Central memory CD4-positive, alpha-beta T cell (primary cell): Measurements from ENCODE around the gene SORCS2.

ENCODE experiments used
- DNase-seq: peaks from one replicate; pipeline ENCODE4 v3.0.0; 2022

SORCS2 gene

DNA sequence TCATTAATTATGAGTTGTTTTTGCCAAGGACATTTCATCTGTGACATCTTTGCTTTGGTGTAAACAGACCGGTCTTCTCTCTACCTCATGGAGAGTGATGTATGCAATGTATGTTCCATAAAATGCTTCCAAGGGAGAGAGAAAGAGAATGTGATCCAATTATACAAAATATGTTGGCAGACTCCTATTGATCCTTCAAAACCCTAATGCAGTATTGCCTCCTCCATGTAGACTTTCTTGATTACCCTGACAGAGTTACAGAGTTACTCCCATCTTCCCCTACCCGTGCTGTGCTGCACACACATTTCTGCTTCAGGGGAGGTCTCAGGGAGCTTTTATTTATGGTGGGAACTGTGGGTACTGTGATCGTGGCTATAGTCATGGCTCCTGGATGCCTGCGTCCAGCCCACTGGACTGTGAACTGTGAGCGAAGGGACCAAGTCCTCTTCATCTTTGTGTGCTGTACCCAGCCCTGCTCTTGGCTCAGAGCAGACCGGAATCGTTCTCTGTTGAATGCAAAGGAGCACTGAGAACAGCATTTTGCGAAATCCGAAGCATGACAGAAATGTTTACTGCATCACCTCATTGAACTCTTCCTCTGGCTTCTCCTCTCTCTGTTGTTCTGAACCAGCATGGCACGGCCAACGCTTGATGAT is 32.7 kb downstream of the SORCS2 start:
- DNase-seq = no peak

DNA sequence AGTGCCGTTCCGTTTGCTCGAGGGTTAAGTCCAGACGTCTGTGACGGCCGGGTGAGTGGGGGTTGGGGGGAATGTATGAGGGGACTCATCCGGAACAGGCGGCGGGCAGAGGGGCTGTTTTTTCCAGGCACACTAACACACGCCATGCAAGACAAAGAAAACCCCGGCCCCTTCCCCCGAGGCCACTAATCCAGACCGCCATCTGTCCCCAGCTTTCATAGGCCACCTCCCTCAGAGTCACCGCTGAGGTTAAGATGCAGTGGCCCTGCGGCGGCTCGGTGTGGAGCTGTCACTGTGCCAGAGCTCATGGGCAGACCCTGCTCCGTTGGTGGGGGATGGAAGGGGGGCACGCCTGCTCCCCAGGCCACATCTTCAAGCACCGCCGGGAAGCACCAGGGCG is 34.1 kb downstream of the SORCS2 start:
- no peak for DNase-seq

DNA sequence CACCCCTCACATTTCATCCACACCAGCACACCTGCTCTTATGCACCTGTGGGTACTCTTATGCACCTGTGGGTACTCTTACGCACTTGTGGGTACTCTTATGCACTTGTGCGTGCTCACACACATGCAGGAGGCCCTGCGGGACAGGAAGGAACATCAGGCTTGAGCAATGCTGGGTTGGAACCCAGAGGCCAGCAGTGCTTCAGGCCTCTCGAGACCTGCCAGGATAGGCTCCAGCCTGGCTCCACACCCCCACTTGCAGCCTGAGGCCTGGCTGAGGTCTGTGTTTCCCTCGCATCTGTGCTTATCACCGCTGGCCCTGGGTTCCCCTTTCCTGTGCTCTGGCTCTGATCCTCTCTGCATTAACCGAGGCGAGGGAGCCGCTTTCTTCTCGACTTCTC is 34.7 kb downstream of the SORCS2 start:
- DNase-seq = no peak

DNA sequence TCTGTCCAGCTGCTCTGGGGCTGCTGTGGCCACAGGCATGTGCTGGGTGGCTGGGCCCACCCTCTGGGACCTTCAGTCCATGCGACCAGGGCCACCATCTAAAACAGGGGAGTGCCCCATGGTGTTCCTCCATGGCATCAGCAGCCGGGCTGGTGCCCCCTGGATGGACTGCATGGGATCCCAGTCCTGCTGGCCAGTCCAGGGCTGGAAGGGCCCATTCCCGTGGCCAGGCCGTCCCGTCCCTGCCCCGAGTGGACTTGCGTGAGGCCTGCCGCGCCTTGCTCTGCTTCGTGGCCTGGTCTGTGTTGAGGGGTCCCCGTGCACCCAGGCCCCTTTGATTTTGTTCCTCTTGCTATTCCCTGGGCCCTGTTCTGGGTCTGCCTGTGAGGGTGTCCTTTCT is 36.4 kb downstream of the SORCS2 start:
- DNase-seq = no peak

DNA sequence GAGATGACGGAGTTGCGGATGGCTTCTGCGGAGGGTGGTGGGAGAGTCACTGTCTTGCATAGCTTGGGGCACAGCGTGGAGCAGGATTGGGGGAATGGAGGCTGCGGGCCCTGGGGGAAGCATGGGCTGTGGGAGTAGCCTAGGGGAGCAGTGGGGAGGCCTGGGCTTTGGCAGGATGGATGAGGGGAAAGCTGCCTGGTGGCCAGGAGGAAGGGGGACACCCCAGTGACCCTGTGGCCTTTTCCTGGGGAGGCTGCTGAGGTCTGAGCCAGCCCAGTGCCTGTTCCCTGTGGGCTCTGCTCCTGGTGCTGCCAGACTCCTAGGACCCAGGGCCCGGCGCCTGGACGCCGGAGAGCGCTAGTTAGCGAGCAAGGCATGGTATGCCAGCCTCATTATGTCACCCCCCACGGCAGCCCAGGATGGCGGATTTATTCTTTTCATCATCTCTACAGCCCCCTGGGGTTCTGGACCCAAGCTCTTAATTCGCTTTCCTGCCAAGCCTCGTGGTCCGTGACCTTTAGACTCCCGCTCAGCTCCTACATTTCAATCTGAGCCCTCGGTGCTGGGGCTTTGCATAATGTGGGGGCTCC is 39.8 kb downstream of the SORCS2 start:
- no peak for DNase-seq

DNA sequence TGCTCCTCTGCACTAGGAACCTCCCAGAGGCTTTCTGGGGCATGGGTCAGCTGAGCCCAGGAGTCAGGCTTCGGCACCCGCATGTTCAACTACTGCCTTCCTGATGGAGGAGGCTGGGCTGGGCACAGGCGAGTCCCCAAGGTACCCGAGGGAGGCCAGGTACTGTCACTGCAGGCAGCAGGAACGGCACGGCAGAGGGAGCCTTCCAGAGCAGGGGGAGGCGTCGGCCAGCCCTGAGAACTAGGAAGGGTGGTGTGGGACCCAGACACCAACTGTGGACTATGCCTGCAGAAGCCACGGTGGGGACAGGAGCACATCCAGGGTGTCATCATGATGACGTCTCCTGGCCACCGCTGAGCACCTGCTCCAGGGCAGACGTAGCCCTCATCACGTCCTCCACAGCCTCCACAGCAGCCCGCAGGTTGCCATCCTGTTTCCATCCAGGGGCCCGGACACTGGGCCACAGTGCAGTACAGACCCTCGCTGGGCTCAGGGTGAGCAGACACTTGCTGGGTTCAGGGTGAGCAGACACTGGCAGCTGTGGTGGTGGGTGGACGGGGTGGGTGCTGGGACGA is 40.8 kb downstream of the SORCS2 start:
- DNase-seq = no peak

DNA sequence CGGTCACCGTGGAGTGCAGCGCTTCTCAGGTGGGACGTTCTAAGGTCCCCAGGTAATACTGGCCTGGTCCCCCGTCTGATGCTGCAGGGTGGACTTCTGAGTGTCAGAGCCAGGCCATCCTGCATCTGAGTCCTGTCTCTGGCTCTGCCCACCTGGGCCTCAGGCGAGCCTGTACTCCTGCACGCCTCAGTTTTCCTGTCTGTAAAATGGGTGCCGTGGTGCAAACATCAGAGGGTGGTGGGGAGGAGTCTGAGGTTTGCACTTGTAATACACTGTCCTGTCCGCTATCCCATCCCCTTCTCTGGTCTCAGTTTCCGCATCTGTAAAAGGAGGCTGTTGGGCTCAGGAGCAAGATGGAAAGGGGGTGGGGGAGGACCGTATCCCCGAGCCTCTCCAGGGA is 41.3 kb downstream of the SORCS2 start:
- no peak for DNase-seq

DNA sequence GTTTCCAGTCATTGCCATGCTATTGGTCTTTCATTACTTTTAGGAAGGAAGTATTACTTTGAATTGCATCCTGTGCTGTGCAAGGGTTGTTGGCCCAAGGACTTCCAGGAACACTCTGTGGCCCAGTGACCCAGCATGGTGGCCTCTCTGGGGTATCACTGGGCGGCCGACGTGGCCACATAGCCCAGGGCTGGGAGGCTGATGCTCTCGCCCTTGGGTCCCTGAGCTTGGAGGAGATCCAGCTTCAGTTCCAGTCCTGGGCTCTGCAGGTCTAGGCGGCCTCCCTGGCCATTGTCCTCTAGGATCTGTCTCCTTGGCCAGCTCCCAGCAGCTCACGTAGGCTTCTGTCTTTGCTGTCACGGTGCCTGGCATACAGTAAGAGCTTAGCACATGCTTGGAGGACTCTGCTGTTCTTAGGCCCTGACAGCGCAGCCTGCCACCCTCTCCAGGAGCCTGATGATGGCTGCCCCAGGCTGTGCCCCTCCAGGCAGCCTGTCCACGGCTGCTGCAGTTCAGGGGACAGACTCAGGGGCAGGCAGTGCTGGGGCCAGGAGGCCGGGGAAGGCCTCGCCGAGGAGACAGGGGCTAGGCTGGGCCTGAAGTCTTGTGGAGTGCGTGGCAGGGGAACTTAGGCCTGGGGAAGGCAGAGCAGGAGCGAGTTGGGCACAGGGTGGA is 42.2 kb downstream of the SORCS2 start:
- no peak for DNase-seq

DNA sequence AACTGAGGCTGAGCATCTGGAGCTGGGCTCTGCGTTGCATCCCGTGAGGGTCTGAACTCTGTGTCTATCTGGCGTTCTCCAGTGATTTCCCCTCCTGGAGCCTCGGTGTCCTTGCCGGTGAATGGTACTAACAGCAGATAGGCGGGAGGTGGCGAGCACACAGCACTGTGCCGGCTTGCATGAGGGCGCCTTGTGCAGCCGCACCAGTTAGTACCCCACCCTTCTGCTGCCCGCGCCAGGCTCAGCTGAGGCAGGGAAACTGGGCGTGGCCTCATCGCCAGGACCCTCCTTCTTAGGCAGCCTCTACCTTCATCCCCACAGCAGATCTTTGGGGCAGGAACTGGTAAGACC is 42.7 kb downstream of the SORCS2 start:
- no peak for DNase-seq

DNA sequence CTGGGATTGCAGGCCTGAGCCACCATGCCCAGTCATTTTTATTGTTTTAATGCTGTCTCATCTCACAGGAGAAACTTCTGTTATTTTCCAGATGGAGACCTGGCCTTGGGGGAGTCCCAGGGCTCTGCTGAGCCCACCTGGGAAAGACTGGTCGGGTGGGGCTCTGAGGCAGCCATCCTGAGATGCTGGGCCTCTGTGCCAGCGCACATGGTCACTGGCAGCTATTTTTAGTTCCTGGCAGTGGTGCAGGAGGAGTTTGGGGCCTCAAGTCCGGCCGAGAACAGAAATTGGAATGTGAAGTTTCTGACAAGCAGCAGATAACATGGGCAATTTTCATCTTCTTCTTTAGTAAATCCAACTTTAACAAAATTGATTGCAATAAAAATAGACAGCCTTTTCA is 44.5 kb downstream of the SORCS2 start:
- DNase-seq = no peak

DNA sequence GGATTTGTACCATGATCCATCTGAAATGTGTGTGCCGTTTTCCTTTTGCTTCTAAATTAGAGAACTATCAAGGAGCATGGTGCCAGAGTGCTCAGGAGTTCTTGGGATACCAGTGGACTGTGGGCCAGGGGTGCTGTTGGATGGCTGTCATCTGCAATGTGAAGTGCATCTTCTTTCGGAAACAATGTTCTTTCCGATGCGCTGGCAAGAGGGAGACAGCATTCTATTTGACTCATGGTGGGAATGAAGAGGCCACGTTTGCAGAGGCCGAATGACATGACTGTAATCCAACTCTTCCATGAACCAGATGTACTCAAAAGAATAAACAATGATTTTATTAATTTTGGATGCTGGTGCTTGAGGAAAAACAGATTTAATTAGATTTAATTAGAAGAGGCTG is 45.5 kb downstream of the SORCS2 start:
- DNase-seq = no peak

DNA sequence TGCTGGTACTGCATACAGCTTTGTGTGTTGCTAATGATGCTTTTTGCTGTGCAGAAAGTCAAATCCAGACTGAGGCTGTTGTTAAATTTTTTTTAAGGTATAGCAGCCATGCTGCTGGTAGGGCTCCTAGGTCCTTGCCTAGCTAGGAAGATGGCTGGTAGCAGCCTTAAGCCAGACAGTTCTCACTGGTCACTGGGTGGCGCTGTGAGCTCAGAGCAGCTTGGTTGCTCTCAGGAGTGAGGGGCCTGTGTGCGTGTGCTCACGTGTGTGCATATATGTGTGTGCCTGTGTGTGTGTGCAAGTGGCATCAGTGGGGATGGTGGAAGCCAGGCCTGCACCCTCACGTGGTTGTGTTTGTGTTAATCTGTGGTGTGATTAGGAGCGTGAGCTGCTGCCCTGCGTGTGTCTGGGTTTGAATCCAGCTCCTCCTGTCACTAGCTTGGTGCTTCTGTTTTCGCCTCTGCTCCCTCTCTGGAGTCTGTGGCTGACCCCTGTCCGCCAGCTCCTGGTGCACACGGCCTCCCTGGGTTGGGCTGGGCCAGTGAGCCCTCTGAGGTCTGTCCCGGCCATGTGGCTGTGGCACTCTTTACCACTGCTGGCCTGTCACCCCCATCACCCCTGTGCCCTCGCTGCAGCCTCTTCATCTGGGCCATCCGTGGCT is 46.1 kb downstream of the SORCS2 start:
- DNase-seq = no peak

DNA sequence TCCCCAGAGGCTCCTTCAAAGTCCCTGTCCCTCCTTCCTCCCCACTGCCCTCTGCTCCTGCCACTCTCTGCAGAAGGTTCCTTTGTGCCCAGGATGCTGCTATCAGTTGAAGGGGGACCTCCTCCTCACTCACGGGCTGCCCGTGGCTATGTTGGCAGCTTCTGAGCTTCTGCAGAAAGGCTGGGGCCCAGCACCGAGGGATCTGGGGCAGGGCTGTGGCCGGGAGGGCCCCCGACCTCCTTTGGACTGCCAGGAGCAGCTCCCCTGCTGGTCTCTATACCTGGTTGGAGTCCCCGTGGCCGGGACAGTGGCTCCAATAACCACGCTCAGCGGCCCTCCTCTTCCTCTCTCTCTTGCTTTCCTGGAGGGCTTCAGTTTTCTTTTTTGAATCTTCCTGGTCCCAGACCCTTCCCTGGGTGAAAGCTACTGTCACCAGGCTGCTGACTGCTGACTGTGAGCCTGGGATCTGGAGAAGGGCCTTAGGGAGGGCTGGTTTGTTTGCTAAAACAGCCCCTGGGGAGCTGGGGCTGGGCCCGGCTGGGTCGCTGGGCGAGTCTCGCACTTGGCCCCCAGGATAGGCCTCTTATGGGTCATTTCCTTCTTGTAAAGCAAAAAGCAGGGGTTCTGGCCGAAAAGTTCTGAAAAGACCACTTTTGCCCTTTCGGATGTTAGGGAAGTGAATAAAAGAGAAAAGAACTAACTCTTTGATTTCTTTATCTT is 46.9 kb downstream of the SORCS2 start:
- DNase-seq = no peak

DNA sequence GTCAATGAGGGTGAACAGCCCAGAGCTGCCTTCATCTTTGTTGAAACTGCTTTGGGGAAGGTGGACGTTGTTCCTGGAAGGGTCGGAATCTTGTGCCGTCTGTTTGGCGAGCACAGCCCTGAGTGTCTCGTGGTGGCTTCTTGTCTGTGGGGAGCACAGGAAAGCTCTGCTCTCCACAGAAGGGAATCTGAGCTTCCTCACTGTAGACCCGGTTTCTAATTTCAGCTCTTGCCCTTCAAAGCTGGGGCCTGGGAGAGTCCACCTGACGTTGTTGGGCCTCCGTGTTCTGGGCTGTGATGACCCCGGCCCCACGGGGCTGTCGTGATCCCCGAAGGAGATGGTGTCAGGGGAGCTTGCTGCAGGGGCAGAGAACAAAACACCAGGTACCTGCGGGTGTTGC is 47.5 kb downstream of the SORCS2 start:
- no peak for DNase-seq

DNA sequence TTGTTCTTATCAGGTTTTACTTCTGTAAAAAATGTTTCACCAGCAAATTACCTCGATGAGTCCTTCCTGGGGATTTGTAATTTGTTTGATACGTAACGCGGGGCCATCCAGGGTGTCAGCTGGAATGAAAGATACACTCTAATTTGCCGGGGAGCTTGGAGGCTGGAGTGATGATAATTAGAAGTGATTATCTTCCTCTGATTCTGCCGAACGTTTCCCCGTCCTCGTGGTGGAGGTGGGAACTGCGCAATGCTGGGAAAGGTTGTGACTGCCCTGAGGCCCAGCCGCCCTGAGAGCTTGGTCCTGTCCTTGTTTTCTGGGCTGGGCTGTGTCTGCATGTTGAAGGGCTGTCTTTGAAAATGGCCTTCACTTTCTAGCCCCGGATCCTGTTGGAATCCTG is 48.0 kb downstream of the SORCS2 start:
- no peak for DNase-seq

DNA sequence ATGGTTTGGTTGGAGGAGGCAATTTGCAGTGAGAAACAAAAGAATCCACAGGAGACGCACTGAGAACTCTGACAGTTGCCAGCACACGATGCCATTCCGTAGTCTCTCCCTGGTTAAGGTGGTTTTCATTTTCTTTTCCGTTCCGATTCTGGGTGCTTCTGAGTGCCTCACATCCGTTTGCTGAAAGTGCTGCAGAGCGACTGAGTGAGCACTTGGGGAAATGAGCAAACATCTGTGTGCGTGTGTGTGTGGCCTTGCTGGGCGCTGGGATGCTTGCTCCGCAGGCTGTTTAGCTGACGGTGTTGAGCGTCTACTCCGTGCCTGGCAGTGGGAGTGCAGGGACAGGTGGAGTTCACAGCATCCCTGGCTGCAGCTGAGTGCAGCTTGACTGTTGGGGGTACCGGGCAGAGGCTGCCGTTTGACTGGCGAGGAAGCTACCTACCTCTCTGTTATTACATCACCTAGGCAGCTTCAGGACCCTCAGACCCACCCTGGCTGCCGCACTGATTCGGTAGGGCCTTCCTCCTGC is 49.3 kb downstream of the SORCS2 start:
- no peak for DNase-seq

DNA sequence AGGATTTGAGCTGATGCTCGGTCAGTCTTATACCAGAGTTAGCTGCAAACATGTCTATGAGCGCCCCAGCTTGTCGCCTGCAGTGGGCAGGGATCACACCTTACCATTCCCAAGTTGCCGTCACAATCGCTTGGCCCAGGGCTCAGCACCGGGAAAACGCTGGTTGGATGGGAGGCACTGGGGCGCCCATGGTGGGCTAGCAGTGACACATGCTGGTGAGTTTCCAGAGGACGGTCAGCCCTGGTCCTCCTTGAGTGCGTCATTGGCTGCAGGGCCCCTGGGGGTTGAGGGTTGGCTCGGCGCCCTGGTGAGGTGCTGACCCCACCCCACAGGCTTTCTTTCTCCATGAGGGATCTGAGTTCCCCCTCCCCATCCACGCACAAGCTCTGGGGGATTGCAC is 50.4 kb downstream of the SORCS2 start:
- no peak for DNase-seq

DNA sequence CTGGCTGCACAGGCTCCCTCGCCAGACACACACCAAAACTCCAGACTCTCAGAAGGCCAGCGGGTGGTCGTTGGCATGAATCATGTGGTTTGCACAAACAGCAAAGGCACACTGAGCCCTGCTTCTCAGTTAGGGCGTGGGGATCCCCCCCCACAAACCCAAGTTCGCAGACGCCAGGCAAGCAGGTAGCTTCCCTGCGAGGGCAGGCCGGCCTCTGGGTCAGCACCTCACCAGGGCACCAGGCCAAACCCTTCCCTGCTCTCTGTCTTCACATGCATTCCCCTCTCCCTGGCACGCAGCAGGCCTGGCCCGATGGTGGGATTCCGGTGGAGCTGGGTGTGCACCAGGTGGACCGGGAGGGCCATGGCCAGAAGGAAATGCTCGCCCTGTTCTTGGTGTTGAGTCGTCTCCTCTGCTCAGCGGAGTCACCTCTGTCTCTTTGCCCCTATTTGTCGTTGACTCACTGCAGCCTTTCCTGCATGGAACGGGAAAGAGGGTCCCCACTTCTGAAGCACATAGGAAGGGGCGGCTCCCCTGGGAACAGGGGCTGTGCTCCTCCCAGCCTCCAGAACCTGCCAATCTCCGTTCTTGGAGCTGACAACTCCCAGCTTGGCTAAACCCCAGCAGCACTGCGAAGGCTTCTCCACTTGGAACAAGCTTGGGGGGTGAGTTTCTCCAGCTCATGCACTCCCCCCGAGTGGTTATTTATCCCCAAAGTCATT is 51.4 kb downstream of the SORCS2 start:
- no peak for DNase-seq

DNA sequence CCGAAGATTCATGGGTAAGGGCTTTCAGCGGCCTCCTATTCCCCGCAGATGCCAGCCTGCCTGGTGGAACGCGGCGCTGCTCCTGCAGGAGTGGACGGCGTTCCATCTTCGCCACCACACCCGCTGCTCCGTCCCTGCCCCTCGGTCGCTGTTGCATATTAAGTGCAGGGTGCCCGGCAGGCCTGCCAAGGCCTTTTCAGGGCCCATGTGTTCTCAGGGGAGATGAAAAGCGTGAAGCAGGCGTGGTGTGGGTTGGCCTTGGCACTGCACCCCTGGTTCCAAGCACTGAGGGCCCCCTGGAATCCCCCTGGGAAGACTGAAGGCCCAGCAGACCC is 52.0 kb downstream of the SORCS2 start:
- no peak for DNase-seq

DNA sequence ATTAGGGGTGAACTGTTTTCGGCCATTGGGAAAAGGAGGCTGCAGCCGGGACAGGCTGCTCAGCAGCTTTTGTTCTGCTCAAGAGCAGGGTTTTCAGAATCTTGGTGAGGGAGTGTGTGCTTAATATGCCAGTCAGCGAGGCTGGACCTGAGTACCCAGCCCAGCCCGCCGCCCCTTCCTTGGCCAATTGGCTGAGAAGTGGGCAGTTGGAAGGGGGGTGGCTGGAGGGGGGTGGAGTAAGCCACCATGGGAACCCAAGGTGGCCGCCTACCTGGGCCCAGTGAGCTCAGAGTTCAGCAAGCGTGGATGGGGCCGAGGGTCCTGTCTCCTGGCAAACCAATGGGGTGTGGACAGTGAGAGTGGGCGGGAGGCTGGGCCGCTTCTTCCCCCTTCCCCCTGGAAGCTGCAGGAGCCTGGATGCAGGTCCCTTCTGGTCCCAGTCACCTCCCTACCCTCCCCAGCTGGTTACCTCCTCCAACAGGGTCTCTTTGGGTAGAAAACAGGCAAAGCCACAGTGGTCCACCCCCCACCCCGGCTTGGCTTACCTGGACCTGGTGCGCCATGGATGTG is 52.5 kb downstream of the SORCS2 start:
- no peak for DNase-seq

DNA sequence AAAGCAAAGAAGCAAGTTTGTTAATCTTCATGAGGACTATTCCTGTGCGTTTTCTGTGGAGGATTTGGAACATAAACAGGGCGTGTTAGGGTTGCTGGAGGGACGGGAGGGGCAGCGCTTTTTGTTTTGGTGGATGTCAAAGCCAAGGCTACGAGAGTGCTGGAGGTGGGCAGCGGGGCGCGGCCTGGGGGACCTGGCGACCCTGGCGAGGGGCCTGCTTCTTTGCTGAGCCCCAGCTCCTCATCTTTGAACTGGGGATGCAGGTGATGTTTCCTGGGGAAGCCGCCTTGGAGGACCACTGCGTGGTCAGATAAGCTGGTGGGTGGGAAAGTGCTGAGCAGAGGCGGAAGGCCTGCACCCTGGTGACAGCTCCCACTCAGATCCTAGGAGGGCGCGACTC is 55.2 kb downstream of the SORCS2 start:
- no peak for DNase-seq

DNA sequence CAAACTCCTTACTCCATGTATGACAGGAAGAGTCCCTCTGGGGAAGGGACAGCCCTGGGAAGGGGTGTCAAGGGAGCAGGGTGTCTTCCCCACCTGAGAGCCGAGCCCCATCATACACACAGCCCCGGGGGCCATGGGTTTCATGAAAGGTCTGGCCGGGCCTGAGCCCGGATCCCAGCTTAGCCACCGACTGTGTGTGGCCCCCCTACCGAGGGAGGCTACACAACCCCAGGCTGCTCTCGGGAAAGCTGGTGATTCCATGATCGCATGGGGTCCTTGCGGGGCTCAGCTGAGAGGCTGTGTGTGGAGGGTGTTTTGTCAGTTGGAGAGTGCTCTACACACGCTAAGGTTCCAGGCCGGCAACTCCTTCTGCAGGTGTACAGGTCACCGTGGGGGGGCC is 55.6 kb downstream of the SORCS2 start:
- DNase-seq = no peak
